Nephron (organoid): ENCODE measurements around the gene ZBTB1.

ENCODE experiments used
- H3K27ac Mint-ChIP-seq, 3 experiments: 2 replicates each; pipeline ENCODE4 v1.8.0; 2020; ENCODE audit warnings: mixed read lengths in 3 of 3, mild to moderate bottlenecking in 2 of 3, moderate library complexity in 1 of 3
- H3K27me3 Mint-ChIP-seq: 2 replicates; pipeline ENCODE4 v1.8.0; 2021; ENCODE audit warnings: low read depth, mild to moderate bottlenecking, moderate library complexity, mixed read lengths
- H3K36me3 Mint-ChIP-seq: 2 replicates; pipeline ENCODE4 v1.8.0; 2020; ENCODE audit warnings: low read depth, mixed read lengths
- H3K4me1 Mint-ChIP-seq: 2 replicates; pipeline ENCODE4 v1.8.0; 2020; ENCODE audit warnings: mixed read lengths
- H3K4me3 Mint-ChIP-seq, 3 experiments: 2 replicates each; pipeline ENCODE4 v1.8.0; 2020; ENCODE audit warnings: mild to moderate bottlenecking in 3 of 3, mixed read lengths in 3 of 3, moderate library complexity in 2 of 3
- H3K9me3 Mint-ChIP-seq: 2 replicates; pipeline ENCODE4 v1.8.0; 2020; ENCODE audit warnings: mixed read lengths
- CTCF ChIP-seq, 3 experiments: fragments of 200-600 bp; sonication (generic); IDR thresholded peaks; one replicate each; pipeline ENCODE4 v1.5.0; 2021; ENCODE audit warnings: antibody characterized with exemption in 3 of 3; ENCODE audit not compliant: unreplicated experiment in 3 of 3

The ZBTB1 gene

GRCh38 chr14:64541261-64541971, 36.8 kb downstream of the ZBTB1 start:
- no peaks in the 10 kb centered on the region for H3K27me3 Mint-ChIP-seq
- peaks cover 8% of the 10 kb centered on the region for H3K36me3 Mint-ChIP-seq

GRCh38 chr14:64541972-64542835, 37.6 kb downstream of the ZBTB1 start:
- peak overlapping the region in 2 of 3 experiments; percentile 14 to 28 for H3K4me3 Mint-ChIP-seq
- no peak for TF ChIP-seq CTCF (IDR thresholded peaks at IDR 0.05; ENCODE audit: unreplicated experiment in 3 of 3)
- peaks cover 8% of the 10 kb centered on the region for H3K36me3 Mint-ChIP-seq
- H3K27me3 Mint-ChIP-seq = peaks cover 2% of the 10 kb centered on the region
- peaks cover 25% of the 10 kb centered on the region for H3K9me3 Mint-ChIP-seq
- no peak overlapping the region for H3K27ac Mint-ChIP-seq
- peaks cover 6% of the 10 kb centered on the region for H3K4me1 Mint-ChIP-seq

More at GRCh38 chr14:64541261-64541971, 36.8 kb downstream of the ZBTB1 start:
- Mint-ChIP-seq H3K4me3 (peak overlapping the region in 1 of 3 experiments; percentile 89), H3K4me1 (peaks cover 11% of the 10 kb centered on the region), H3K9me3 (peaks cover 25% of the 10 kb centered on the region), H3K27ac (no peak overlapping the region)
- no peak for TF ChIP-seq CTCF (IDR thresholded peaks at IDR 0.05; ENCODE audit: unreplicated experiment in 3 of 3)

GRCh38 chr14:64542836-64543201, 38.2 kb downstream of the ZBTB1 start:
- Mint-ChIP-seq H3K4me1 (peaks cover 5% of the 10 kb centered on the region), H3K27me3 (peaks cover 4% of the 10 kb centered on the region), H3K27ac (no peak overlapping the region), H3K36me3 (peaks cover 8% of the 10 kb centered on the region), H3K9me3 (peaks cover 25% of the 10 kb centered on the region), H3K4me3 (peak overlapping the region in 2 of 3 experiments; percentile 14 to 28)
- no peak for TF ChIP-seq CTCF (IDR thresholded peaks at IDR 0.05; ENCODE audit: unreplicated experiment in 3 of 3)

- no peak overlapping the region for H3K27ac Mint-ChIP-seq
- H3K4me1 Mint-ChIP-seq = no peaks in the 10 kb centered on the region
- peaks cover 8% of the 10 kb centered on the region for H3K36me3 Mint-ChIP-seq
- H3K9me3 Mint-ChIP-seq = peaks cover 21% of the 10 kb centered on the region
- H3K4me3 Mint-ChIP-seq = no peak overlapping the region
- H3K27me3 Mint-ChIP-seq = peaks cover 17% of the 10 kb centered on the region
- no peak for TF ChIP-seq CTCF (IDR thresholded peaks at IDR 0.05; ENCODE audit: unreplicated experiment in 3 of 3)
Measured at GRCh38 chr14:64544607-64545312, 40.2 kb downstream of the ZBTB1 start.

- H3K36me3 Mint-ChIP-seq = no peaks in the 10 kb centered on the region
- H3K27me3 Mint-ChIP-seq = peaks cover 32% of the 10 kb centered on the region
- TF ChIP-seq CTCF (IDR thresholded peaks at IDR 0.05; ENCODE audit: unreplicated experiment in 3 of 3) = no peak
- no peak overlapping the region for H3K27ac Mint-ChIP-seq
- peak overlapping the region in 2 of 3 experiments; percentile 41 to 60 for H3K4me3 Mint-ChIP-seq
- no peaks in the 10 kb centered on the region for H3K4me1 Mint-ChIP-seq
- no peaks in the 10 kb centered on the region for H3K9me3 Mint-ChIP-seq
Measured at GRCh38 chr14:64549016-64549415, 44.4 kb downstream of the ZBTB1 start.
